Measurements from ENCODE around the gene RAPGEF5.

The RAPGEF5 gene, protein sequence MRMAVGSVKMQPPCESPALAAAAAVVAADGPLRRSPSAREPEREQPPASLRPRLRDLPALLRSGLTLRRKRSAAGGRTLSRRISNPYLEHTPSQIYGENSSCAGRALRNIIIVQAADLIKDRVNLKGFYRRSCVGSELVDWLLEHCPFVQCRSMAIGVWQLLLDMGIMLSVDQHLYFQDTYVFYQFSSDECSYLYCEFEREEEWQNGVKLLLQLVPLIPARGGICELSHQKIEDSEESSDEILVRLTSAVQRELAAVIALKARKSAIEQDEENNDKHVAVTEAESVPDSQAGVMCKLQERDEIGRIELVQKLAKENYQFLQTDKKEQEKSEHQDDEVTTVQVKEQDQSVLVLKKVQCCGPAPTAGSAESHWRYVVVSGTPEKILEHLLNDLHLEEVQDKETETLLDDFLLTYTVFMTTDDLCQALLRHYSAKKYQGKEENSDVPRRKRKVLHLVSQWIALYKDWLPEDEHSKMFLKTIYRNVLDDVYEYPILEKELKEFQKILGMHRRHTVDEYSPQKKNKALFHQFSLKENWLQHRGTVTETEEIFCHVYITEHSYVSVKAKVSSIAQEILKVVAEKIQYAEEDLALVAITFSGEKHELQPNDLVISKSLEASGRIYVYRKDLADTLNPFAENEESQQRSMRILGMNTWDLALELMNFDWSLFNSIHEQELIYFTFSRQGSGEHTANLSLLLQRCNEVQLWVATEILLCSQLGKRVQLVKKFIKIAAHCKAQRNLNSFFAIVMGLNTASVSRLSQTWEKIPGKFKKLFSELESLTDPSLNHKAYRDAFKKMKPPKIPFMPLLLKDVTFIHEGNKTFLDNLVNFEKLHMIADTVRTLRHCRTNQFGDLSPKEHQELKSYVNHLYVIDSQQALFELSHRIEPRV
- 0 to 0.61 (median 0.04) reads per million in 4 donors for total RNA-seq

DNA sequence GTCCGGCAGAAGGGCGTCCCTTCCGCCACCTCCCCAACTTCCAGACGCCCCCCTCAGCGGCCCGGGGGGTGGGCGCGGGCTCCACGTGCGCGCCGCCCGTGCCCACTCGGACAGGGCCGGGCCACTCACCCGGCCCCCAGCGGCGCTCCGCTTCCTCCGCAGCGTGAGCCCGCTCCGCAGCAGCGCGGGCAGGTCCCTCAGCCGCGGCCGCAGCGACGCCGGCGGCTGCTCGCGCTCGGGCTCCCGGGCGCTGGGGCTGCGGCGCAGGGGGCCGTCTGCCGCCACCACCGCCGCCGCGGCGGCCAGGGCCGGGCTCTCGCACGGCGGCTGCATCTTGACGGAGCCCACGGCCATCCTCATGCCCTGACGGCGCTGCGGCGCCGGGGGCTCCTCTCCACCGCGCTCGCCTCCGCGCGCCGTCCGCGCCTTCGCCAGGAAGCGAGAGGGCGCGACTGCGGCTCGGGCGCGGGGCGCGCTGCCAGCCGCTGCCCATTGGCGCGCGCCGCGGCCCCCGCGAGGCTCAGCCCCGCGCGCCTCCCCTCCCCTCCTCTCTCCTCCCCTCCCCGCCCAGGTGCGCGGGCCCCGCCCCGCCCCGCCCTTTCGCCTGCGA lies at the start of gene RAPGEF5:
RAPGEF5 (minus strand) TSS at position 454 of the 610 bp plus-strand sequence; CDS start at position 360, 94 bp downstream.
- DNase-seq, result no peak

DNA sequence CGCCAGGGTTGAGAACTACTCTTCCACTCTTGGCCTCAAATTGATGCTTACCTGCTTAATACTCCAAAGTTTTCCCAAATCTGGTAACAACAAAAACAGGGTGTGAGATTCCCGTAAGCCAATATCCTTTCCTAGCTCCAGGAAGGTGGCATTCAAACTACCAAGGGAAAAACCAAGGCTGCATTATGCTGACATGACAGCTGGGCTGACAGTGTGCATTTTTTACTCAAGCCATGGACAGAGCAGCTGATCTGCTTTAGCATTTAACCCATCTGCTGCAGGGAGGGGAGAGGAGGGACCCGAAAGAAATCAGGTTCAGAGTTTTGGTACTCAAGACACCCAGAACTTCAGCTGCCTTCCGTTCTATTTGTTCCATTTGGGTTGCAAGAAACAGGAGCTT lies 49.8 kb upstream of the RAPGEF5 start:
- no peak for DNase-seq

DNA sequence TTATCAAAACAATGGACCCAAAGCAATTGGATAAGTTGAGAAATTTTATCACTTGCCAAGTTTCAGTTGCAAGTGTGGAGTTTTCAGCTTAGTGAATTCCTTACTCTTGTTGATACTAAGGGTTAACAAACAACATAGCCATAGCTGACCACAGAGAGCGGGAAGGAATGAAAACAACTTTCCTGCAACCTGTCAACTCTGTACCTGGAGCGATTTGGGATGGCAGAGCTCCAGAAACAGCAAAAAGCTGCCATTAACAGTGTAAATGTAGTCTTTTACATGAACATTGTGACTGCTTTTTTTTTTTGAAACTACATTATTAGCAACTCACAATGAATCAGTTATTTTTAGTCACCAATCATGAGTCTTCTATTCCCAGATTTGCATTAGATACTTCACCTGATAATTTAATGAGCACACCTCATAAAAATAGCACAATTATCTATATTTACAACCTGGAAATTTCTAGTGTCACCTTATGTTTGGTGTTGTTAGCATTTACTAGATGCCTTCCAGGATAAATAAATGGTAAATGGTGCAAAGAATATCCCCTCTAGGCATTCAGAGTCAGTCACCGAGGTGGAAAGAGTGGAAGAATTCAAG lies 47.6 kb upstream of the RAPGEF5 start:
- DNase-seq, result no peak

DNA sequence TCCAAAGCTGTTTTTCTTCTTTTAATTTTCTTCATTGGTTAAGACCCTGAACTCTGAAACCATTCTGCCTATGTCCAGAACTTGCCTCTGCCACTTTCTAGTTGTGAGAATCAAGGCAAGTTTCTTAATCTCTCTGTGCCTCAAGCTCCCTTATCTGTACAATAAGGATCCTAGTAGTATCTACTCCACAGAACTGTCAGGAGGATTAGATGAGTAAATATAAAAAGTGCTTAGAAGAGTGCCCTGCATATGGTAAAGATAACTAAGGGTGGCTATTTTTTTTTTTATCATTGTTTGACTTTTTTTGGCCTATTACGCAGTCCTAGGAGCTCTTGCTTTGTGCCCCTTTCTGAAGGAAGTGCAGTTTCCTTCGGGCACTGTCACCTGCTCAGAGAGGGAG lies 46.4 kb upstream of the RAPGEF5 start:
- no peak for DNase-seq

DNA sequence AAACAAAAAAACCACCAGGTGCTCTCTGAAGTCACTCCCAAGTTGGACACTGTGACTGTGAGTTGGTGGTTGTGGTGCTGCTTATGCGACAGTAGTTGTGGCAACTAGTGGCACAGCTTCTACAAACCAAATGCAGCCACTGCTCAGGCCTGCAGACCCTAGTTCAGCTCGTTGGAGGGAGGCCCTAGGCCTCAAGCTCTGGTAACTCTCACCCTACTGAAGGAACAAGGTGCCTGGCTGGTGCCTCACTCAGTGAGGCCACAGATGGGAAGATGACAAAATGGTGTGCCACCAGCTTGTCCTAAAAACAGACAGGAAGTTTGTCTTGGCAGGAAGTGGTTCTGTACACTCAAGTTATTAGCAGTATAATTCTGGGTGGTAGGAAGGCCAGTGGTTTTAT lies 45.3 kb upstream of the RAPGEF5 start:
- DNase-seq, result peak in 1 of 5 donors; percentile 51

DNA sequence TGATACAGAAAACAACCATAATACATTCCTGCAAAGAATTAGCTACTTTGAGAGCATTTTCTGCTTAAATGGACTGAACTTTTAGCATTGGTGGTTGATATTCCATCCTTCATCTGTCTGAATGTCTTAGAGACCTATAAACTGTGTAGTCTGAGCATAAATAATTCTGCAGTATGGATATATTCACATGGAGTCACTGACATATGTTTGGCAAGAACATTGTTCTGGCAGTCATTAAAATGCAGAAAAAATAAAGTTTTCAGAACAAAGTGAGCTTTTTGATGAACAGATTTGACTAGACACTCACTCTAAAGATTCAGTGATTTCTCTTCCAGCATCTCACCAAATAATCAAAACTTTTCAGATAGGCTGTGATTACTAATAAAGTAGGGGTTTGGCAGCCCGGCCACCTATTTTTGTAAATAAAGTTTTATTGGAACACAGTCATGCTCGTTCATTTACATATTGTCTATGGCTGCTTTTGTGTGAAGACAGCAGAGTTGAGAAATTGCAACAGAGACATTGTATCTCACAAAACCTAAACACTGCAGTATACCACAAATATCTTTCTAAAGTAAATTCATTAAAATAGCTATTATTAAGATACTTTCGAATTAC lies 44.1 kb upstream of the RAPGEF5 start:
- no peak for DNase-seq

DNA sequence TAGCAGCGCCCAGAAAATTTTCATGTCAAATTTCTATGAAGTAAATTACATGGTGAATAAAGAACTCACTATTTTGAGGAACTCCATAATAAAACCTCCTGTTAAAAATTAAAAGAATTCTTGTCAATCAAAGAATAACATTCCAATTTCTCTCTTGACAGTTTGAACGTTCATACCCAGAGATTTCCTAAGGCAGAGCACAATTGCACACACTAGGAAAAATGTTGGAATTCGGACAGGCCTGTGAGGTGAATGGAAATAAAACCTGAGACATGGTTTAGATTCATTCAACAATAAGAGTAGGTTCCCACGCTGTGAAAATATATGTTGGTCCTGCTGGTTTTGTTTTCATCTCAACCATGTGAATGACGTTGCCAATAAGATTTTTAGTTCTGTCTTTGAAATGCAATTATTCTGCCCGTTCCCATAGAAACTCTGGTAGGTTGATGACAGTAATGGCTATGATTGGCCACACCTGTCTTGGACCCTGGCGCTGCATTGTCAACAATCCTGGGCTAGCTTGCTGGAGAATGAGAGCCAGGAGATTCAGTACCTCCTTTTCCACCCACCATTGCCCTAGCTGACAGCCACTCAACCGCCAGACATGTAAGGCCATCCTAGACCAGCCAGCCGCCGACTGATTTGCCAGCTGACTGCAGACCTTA lies 43.3 kb upstream of the RAPGEF5 start:
- DNase-seq, result no peak

DNA sequence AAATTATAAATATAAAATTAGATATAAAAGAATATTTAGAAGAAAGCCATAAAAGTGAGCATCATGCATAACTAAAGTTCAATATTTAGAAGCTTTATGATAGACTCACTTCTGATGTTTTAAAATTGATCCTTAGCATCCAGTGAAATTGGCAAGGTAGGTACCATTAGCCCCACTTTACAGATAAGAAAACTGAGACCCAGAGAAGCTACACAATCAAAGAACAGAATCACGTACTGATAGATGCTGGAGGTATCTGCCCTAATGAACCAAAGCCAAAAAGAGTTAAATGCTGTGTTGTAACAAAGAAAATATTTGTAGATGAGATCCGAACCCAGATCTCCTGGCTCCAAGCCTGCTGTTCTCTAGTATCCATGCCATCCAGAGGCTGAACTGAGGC lies 42.6 kb upstream of the RAPGEF5 start:
- no peak for DNase-seq

DNA sequence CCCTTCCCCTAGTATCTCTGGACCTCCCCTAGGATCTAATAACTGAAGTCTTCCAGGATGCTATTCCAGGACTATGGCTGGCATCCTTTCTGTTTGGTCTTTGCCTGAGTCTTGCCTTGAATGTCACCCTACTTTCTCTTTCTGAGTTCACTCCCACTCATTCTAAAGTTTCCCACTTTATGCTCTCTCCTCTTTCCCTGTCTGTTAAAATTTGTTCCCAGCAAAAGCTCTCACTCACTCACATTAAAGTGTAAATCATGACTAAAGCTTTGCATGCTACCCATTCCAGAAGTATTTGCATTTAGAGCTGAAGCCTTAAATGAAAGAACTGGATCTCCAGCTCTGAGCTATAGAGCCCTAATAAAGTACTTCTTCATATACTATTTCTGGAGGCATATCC lies 42.1 kb upstream of the RAPGEF5 start:
- no peak for DNase-seq

DNA sequence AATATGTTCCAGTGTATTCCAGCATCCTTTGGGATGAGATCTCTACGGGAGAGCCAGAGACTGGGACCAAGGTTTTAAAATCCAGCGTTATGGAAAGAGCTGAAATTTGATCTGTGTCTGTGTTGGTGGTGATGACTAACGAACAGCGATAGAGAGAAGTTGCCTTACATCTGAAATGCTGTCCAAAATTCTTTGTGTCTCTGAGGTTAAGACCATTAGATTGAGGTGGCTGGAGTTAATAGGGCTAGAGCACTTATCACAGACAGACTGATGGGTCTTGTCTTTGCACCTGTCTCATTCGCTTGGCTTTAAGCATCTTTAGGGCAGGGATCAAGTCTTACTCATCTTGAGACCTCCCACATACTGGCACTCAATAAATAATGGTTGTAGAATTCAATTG lies 41.0 kb upstream of the RAPGEF5 start:
- DNase-seq, result no peak

DNA sequence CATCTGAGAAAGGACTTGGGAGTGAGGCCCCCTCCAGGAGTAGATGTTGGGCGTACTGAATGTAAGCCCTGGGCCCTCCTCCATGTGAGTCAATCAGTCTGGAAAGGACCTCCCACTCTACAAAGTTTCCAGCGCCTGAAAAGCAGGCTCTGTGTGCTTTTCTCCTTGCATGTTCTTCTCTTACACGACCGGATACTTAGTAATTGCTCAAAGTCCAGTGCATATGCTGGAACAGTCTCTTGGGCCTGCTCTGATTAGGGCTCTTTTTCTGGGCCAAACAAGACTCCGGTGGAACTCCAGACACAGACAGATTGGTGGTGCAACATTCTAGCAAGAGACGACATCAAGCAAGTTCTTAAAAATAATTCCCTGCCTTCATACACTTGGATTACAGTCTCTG lies 38.3 kb upstream of the RAPGEF5 start:
- no peak for DNase-seq

DNA sequence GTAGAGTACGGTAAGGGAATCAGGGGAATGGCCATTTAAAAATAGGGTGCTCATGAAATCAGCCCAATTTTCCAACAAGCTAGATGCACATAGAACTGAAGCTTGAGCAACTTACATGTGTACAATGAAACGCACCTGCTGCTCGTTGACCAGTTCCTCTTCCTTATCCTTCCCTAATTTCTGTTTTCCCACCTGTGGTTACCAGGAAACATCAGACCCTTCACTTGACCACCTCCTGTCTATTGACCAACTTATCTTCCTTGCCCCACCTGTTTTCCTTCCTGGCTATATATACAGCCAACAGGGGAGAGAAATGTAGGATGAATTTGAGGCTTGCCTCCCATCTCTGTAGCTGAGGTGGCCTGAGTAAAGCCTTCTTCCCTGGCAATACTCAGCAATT lies 37.8 kb upstream of the RAPGEF5 start:
- DNase-seq, result no peak

DNA sequence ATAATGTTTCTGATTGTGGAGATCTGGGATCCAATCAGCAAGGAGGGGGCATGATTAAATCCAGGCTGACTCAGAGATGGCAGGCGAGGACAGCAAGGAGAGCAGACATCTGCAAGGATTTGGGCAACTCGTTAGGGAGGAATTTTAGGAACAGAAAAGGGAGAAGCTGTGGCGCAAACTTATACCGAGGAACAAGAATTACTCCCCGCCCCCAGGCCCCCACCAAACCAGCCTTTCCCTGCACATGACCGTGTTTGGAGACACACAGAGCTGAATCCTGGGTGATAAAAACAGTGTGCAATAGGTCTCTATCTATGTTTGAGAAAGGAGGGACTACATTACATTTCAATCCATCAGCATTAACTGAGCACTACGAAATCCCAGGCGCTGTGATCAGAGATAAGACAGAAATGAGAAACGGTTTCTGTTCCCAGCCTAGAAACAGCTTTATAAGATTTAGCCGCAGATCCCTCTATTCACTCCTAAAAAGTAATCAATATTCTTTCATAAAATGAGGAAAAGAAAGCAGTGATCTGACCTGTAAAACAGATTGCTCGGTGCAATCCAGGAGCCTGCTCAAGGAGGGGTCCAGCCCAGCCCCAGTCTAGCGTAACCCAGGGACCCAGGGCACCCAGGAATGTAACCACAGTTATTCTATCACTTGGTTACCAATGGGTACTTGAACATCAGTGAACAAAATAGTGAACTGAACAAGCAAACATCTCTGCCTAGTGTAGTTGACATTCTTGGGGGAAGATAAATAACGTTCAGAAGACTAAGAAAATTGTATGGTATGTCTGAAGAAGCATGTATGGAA lies 37.2 kb upstream of the RAPGEF5 start:
- no peak for DNase-seq

DNA sequence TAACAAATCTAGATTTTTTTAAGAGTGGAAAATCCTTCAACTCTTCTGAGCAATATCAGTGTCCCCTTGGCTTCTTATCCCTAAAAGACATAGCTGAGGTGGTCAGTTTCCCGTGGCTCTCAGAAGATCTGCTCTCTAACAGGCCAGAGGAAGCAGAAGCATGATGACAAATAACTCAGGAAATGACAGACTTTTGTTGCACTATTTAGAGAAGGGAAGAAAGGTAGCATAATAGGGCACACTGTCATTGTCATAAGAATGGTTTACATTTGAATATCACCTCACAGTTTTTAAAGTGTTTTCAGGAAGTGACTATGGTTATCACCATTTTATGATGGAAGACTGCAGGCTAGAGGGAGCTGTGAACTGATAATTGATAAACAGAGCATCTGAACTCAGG lies 33.6 kb upstream of the RAPGEF5 start:
- no peak for DNase-seq

DNA sequence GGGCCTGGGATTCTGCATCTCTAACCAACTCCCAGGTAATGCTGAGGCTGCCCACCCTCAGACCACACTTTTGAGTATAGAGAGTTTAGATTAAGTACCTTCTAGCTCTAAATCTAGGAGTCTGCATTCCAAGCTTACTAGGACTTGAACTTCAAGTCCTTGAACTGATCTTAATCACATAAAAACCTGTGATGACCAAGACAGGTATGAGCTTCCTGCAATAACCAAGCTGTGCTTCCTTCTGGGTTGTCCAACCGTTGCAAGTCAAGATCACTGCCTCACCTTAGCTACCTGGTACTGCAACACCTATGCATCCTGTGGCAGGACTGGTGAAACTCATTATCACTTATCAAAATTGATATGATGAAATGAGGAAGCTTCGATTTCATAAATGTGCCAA lies 32.9 kb upstream of the RAPGEF5 start:
- no peak for DNase-seq

DNA sequence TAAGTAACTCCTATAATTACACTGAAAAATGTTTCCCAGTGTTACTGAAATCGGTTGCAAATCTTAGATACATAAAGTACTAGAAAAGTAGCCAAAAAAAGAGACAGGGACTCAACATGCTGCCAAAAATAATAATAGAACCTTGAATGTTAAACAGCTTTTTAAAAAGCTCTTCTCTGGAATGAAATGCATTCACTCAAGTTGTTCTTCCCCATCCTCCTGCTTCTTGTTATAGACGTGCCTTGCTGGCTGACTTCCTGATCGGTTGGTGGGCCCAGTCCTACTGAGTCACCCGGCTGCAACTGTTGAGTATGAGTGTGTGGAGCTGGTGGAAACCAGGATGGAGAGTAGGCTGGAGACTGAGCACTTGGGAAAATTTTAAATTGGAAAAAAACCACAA lies 30.6 kb upstream of the RAPGEF5 start:
- no peak for DNase-seq

DNA sequence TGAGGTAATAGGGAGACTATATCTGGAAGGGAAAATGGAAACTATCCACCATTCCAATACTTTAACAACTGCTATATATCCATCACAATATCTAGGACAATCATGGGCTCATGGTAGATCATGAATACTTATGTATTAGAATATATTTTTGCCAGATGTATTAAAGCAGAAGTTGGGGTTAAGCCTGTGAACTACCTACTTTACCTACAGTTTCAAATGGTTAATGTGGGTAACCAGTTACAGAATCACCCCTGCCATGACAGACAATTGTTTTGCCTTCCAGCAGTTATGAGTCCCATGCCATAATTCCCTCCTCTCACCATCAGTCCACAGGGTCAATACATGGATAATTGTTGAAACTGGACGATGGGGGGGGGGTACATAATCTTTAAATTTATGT lies 29.9 kb upstream of the RAPGEF5 start:
- DNase-seq, result no peak

DNA sequence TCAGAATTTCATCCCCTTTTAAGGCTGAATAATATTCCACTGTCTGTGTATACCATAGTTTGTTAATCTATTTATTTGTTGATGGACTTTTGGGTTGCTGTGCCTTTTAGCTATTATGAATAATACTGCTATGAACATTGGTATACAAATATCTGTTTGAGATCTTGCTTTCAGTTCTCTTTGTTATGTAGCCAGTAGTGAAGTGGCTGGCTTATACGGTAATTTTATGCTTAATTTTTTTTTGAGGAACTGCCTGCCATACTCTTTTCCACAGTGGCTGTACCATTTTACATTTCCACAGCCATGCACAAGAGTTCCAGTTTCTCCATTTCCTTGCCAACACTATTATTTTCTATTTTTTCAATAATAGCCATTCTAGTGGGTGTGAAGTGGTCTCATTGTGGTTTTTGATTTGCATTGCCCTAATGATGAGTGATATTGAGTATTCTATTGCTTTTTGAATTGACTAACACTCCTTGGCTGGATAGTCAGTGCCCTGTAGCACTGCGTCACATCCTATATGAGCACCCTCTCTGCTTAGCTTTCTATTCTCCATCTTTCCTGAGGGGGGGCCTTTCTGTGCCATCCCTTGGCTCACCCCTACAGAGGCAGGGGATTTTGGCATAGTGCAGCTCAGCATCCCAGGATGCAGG lies 29.4 kb upstream of the RAPGEF5 start:
- no peak for DNase-seq

DNA sequence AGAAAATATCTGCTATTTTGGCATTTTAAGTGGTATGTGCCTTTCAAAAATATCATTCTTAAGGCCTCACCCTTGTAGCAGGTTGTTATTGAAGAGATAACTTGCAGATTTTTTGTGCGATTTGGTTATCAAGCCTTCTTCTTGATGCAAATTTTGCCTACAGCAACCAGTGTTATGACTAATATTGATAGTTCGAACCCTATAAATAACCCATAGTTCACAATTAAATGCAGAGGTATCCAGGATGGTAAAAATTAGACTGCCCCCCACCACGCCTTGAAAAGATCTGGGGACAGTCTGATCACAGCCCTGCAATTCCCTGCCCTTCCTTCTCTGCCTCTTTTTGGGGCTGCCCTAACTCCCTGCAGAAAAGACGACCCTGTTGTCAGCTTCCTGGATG lies 28.4 kb upstream of the RAPGEF5 start:
- no peak for DNase-seq

DNA sequence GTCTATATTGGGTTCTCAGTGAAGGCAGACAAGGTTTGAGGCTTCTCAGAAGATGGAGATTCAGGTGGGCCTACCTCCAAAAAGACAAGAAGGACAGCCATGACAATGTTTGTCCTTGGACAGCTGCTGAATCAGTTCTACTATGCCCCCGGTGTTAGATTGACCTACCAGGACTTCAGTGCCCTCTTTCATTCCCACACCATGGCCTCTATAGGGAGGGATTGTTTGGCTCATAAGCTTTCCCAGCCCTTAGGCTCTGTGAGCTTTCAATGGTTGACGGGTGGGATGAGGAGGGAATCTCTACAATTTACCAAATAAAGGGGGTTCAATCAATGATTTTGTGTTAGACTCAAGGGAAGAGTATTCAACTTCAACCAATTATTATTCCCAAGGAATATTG lies 23.4 kb upstream of the RAPGEF5 start:
- no peak for DNase-seq

All from T-helper 1 cell (primary cell).